Uterus (tissue), 4 donors: ENCODE data around the gene TMPRSS13. TPM values are rescaled to one million over a fixed set of nuclear protein-coding genes. Genes with fewer than 3 reads are reported as not detected.

Source experiments
- DNase-seq, 2 donors: peaks; one replicate each; pipeline ENCODE4 v3.0.0-alpha.2; 2019 to 2020
- H3K27ac ChIP-seq, 2 donors: fragments of 200-600 bp; sonication (generic); 1 replicate in 1 of 2; 2 replicates in 1 of 2; pipeline ENCODE4 v1.5.1; 2016 to 2018
- H3K27me3 ChIP-seq, 2 donors: fragments of 200-600 bp; sonication (generic); one replicate each; pipeline ENCODE4 v1.5.1; 2018 to 2019; ENCODE audit warnings: control low read depth in 1 of 2
- H3K36me3 ChIP-seq, 2 donors: fragments of 200-600 bp; sonication (generic); one replicate each; pipeline ENCODE4 v1.5.1; 2019; ENCODE audit warnings: control low read depth in 1 of 2
- H3K4me1 ChIP-seq, 2 donors: fragments of 200-600 bp; sonication (generic); one replicate each; pipeline ENCODE4 v1.5.1; 2018 to 2019; ENCODE audit warnings: control low read depth in 1 of 2
- H3K4me3 ChIP-seq, 2 donors: fragments of 200-600 bp; sonication (generic); 1 replicate in 1 of 2; 2 replicates in 1 of 2; pipeline ENCODE4 v1.5.1; 2018 to 2019; ENCODE audit warnings: mild to moderate bottlenecking in 1 of 2
- H3K9me3 ChIP-seq, 2 donors: fragments of 200-600 bp; sonication (generic); one replicate each; pipeline ENCODE4 v1.5.1; 2019; ENCODE audit warnings: control low read depth in 1 of 2
- CTCF ChIP-seq, 4 experiments: fragments of 200-600 bp in 2 of 4; fragments of 450-650 bp in 2 of 4; sonication (generic) in 2 of 4; IDR thresholded peaks; one replicate each; pipeline ENCODE4 v1.5.1; 2016 to 2019; ENCODE audit warnings: antibody characterized with exemption in 4 of 4, mild to moderate bottlenecking in 2 of 4, moderate library complexity in 1 of 4
- POLR2A ChIP-seq, 2 donors: fragments of 450-650 bp; IDR thresholded peaks; one replicate each; pipeline ENCODE4 v1.6.1; 2016; ENCODE audit warnings: antibody characterized with exemption in 2 of 2, mild to moderate bottlenecking in 1 of 2, moderate library complexity in 1 of 2
- intact Hi-C: fragments of 100-400 bp; cut with DNase I; formaldehyde crosslinking; loops from one replicate; pipeline ENCODE4 v1.15.1; 2023; ENCODE audit warnings: low total_unique reads
- total RNA-seq, 4 donors: library from RNA; depleted of rRNA in 3 of 4; stranded (reverse); fragments of >200 nt in 3 of 4; gene quantifications; one replicate each; pipeline versions ENCODE4 v1.1.0 to v1.2.4, GENCODE V29; 2014 to 2023
- donor health status: DM: yes; HTN: yes; CAD: no.

The TMPRSS13 gene
- total RNA-seq, 4 donors from 2014 or later = 0.15 to 0.90 (median 0.51) TPM; not detected in 1

GRCh38 chr11:117973503-117973860 is 44.3 kb upstream of the TMPRSS13 start:
- Histone ChIP-seq H3K27ac (no peak overlapping the region), H3K4me3 (no peak overlapping the region), H3K9me3 (no peaks in the 10 kb centered on the region), H3K4me1 (no peaks in the 10 kb centered on the region), H3K36me3 (no peaks in the 10 kb centered on the region), H3K27me3 (no peaks in the 10 kb centered on the region)
- no peak for TF ChIP-seq CTCF (IDR thresholded peaks at IDR 0.05)
- no peak for TF ChIP-seq POLR2A (IDR thresholded peaks at IDR 0.05)
- intact Hi-C loops = no loop called here
- no peak for DNase-seq

GRCh38 chr11:117972629-117973502 is 43.7 kb upstream of the TMPRSS13 start:
- intact Hi-C loops = no loop called here
- Histone ChIP-seq H3K36me3 (no peaks in the 10 kb centered on the region), H3K27ac (no peak overlapping the region), H3K4me3 (no peak overlapping the region), H3K27me3 (no peaks in the 10 kb centered on the region), H3K4me1 (no peaks in the 10 kb centered on the region), H3K9me3 (no peaks in the 10 kb centered on the region)
- no peak for DNase-seq
- TF ChIP-seq POLR2A (IDR thresholded peaks at IDR 0.05) = no peak
- no peak for TF ChIP-seq CTCF (IDR thresholded peaks at IDR 0.05)

- DNase-seq = no peak
- H3K36me3 ChIP-seq = no peaks in the 10 kb centered on the region
- intact Hi-C loops = no loop called here
These were observed 42.8 kb upstream of the TMPRSS13 start for GRCh38 chr11:117972044-117972443.

GRCh38 chr11:117970400-117971024 is 41.3 kb upstream of the TMPRSS13 start:
- no peak overlapping the region for H3K4me3 ChIP-seq
- H3K27me3 ChIP-seq = no peaks in the 10 kb centered on the region
- intact Hi-C loops = no loop called here
- H3K27ac ChIP-seq = no peak overlapping the region
- no peaks in the 10 kb centered on the region for H3K9me3 ChIP-seq
- H3K36me3 ChIP-seq = no peaks in the 10 kb centered on the region
- DNase-seq = no peak
- TF ChIP-seq POLR2A (IDR thresholded peaks at IDR 0.05) = no peak
- TF ChIP-seq CTCF (IDR thresholded peaks at IDR 0.05) = no peak
- H3K4me1 ChIP-seq = no peaks in the 10 kb centered on the region

More at GRCh38 chr11:117972044-117972443, 42.8 kb upstream of the TMPRSS13 start:
- TF ChIP-seq POLR2A (IDR thresholded peaks at IDR 0.05) (no peak), CTCF (IDR thresholded peaks at IDR 0.05) (no peak)
- H3K27me3 ChIP-seq = no peaks in the 10 kb centered on the region
- no peaks in the 10 kb centered on the region for H3K9me3 ChIP-seq
- H3K27ac ChIP-seq = no peak overlapping the region
- H3K4me1 ChIP-seq = no peaks in the 10 kb centered on the region
- no peak overlapping the region for H3K4me3 ChIP-seq
